Lung (tissue), 13 donors: ENCODE results near the gene TMEM38A. TPM values are rescaled to one million over a fixed set of nuclear protein-coding genes. Genes with fewer than 3 reads are reported as not detected.
A peak's percentile ranks its signal among the peaks of the same experiment; 100 is the strongest.

Source experiments
- ATAC-seq: fragments of 200-7000 bp; cut with Tn5 transposase; one replicate; pipeline ENCODE4 v1.9.1; 2020; ENCODE audit warnings: moderate number of reproducible peaks; ENCODE audit not compliant: insufficient read depth, low FRiP score
- DNase-seq, 3 donors: peaks; one replicate each; pipeline ENCODE4 v3.0.0-alpha.2; 2013 to 2017
- H3K27ac ChIP-seq, 2 donors: one replicate each; pipeline ENCODE4 v1.5.1; 2013; ENCODE audit warnings: mild to moderate bottlenecking in 2 of 2, moderate library complexity in 2 of 2, control low read depth in 1 of 2, inconsistent platforms in 1 of 2, low read depth in 1 of 2, low read length in 1 of 2
- H3K27me3 ChIP-seq, 3 donors: one replicate each; pipeline ENCODE4 v1.5.1; 2013; ENCODE audit warnings: low read length in 2 of 3; ENCODE audit not compliant: control insufficient read depth in 3 of 3, insufficient read depth in 3 of 3
- H3K36me3 ChIP-seq, 4 donors: one replicate each; pipeline ENCODE4 v1.5.1; 2013; ENCODE audit warnings: low read length in 4 of 4, mild to moderate bottlenecking in 1 of 4, moderate library complexity in 1 of 4; ENCODE audit not compliant: control insufficient read depth in 4 of 4, insufficient read depth in 4 of 4
- H3K4me1 ChIP-seq, 5 donors: one replicate each; pipeline ENCODE4 v1.5.1; 2013; ENCODE audit warnings: low read length in 5 of 5, mild to moderate bottlenecking in 2 of 5, moderate library complexity in 1 of 5; ENCODE audit not compliant: control insufficient read depth in 5 of 5, insufficient read depth in 5 of 5
- H3K4me3 ChIP-seq: one replicate; pipeline ENCODE4 v1.5.1; 2013; ENCODE audit warnings: mild to moderate bottlenecking, control low read depth, moderate library complexity
- H3K9ac ChIP-seq, 2 donors: one replicate each; pipeline ENCODE4 v1.5.1; 2013; ENCODE audit warnings: low read length in 2 of 2, control low read depth in 1 of 2; ENCODE audit not compliant: insufficient read depth in 1 of 2
- H3K9me3 ChIP-seq, 4 donors: one replicate each; pipeline ENCODE4 v1.5.1; 2013; ENCODE audit warnings: low read length in 3 of 4, mild to moderate bottlenecking in 1 of 4, moderate library complexity in 1 of 4; ENCODE audit not compliant: control insufficient read depth in 4 of 4, insufficient read depth in 3 of 4
- WGBS, 2 donors: extraction: QIAGEN DNeasy Blood & Tissue Kit; methylation state at CpG; one replicate each; pipeline ENCODE4 v1.1.7; 2013; 5-methylcytosine and 5-hydroxymethylcytosine counted together
- polyA plus RNA-seq, 2 donors: library from polyadenylated mRNA; stranded (reverse); fragments of 200-250 nt; gene quantifications; one replicate each; pipeline ENCODE4 v1.2.1, GENCODE V29; 2013
- small RNA-seq: library from RNA; depleted of rRNA; stranded (forward); fragments of <200 nt; gene quantifications from one replicate; pipeline ENCODE3, GENCODE V24; 2014; ENCODE audit warnings: low replicate concordance
- total RNA-seq, 2 donors: library from RNA; depleted of rRNA in 1 of 2; stranded (reverse); fragments of >200 nt in 1 of 2; gene quantifications; one replicate each; pipeline ENCODE4 v1.2.1, GENCODE V29; 2014 to 2021
- TF ChIP-seq, protein P1 (sequence below): IDR thresholded peaks from 2 replicates; pipeline ENCODE4 v1.5.1; 2012; ENCODE audit warnings: mild to moderate bottlenecking; ENCODE audit errors: control extremely low read depth, extremely low read depth
- donor health status: control.
- donor health status: control.
- donor health status: Bipolar disorder and iron deficiency.
- donor health status: healthy.
- donor health status: DM: yes; HTN: yes; CAD: no.

Gene TMEM38A
- total and polyA plus RNA-seq, 4 donors = 3.6 to 6.2 (median 3.8) TPM

- Histone ChIP-seq H3K27ac (no peak overlapping the region), H3K36me3 (no peaks in the 10 kb centered on the region), H3K9me3 (peaks cover 0 to 2% (median 0%) of the 10 kb centered on the region in 4 donors), H3K4me3 (no peak overlapping the region), H3K27me3 (no peaks in the 10 kb centered on the region), H3K4me1 (peaks cover 0 to 11% (median 1%) of the 10 kb centered on the region in 5 donors), H3K9ac (no peak overlapping the region)
- DNase-seq = no peak
- WGBS, 2 donors = 66 to 72% methylated on average over 3 of the region's 3 CpGs
- TF ChIP-seq, protein P1, sequence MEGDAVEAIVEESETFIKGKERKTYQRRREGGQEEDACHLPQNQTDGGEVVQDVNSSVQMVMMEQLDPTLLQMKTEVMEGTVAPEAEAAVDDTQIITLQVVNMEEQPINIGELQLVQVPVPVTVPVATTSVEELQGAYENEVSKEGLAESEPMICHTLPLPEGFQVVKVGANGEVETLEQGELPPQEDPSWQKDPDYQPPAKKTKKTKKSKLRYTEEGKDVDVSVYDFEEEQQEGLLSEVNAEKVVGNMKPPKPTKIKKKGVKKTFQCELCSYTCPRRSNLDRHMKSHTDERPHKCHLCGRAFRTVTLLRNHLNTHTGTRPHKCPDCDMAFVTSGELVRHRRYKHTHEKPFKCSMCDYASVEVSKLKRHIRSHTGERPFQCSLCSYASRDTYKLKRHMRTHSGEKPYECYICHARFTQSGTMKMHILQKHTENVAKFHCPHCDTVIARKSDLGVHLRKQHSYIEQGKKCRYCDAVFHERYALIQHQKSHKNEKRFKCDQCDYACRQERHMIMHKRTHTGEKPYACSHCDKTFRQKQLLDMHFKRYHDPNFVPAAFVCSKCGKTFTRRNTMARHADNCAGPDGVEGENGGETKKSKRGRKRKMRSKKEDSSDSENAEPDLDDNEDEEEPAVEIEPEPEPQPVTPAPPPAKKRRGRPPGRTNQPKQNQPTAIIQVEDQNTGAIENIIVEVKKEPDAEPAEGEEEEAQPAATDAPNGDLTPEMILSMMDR = no peak
- no peak for ATAC-seq
Observed at GRCh38 chr19:16736709-16737108, 75.8 kb downstream of the TMEM38A start.

- TF ChIP-seq, protein P1 = no peak
- Histone ChIP-seq H3K9ac (no peak overlapping the region), H3K27ac (no peak overlapping the region), H3K36me3 (no peaks in the 10 kb centered on the region), H3K4me3 (no peak overlapping the region), H3K4me1 (peaks cover 0 to 11% (median 1%) of the 10 kb centered on the region in 5 donors), H3K27me3 (no peaks in the 10 kb centered on the region), H3K9me3 (peaks cover 0 to 2% (median 0%) of the 10 kb centered on the region in 4 donors)
- DNase-seq (peak; percentile 82 to 98 (median 96)), ATAC-seq (no peak)
- 52 to 61% methylated on average over 3 to 4 of the region's 4 CpGs for WGBS, 2 donors
Observed at GRCh38 chr19:16737911-16738310, 77.0 kb downstream of the TMEM38A start.

GRCh38 chr19:16739546-16739945, 78.6 kb downstream of the TMEM38A start:
- Histone ChIP-seq H3K4me1 (peaks cover 0 to 5% (median 0%) of the 10 kb centered on the region in 5 donors), H3K27me3 (no peaks in the 10 kb centered on the region), H3K27ac (no peak overlapping the region), H3K36me3 (no peaks in the 10 kb centered on the region), H3K4me3 (no peak overlapping the region), H3K9me3 (peaks cover 0 to 2% (median 0%) of the 10 kb centered on the region in 4 donors), H3K9ac (no peak overlapping the region)
- TF ChIP-seq, protein P1 = no peak
- DNase-seq (no peak), ATAC-seq (no peak)
- WGBS, 2 donors = 44 to 47% methylated on average over 3 of the region's 3 CpGs

Small RNA genes within 50 kb of the gene (small RNA-seq; reads per million reads assigned to genes)
- gene AC008737.2 = not detected

Other genes with a start within 250 kb of the TMEM38A start
- 10 to 100 TPM; 31.7 to 47.0 TPM for gene EPS15L1, start 189.2 kb upstream of the TMEM38A start, total RNA-seq
- gene EPS15L1, start 189.2 kb upstream of the TMEM38A start, polyA plus RNA-seq = 10 to 100 TPM; 18.7 to 20.1 TPM
- not detected for gene CALR3, start 165.0 kb upstream of the TMEM38A start, total RNA-seq
- gene CALR3, start 165.0 kb upstream of the TMEM38A start, polyA plus RNA-seq = under 1 TPM in 1 of 2 donors, not detected in 1; 0.07 TPM
- gene C19orf44, start 164.7 kb upstream of the TMEM38A start, total RNA-seq = 1 to 10 TPM; 5.2 to 9.4 TPM
- 1 to 10 TPM; 3.1 to 4.0 TPM for gene C19orf44, start 164.7 kb upstream of the TMEM38A start, polyA plus RNA-seq
- 10 to 100 TPM; 26.5 to 30.9 TPM for gene CHERP, start 118.7 kb upstream of the TMEM38A start, total RNA-seq
- 10 to 100 TPM; 19.5 to 20.2 TPM for gene CHERP, start 118.7 kb upstream of the TMEM38A start, polyA plus RNA-seq
- gene SLC35E1, start 88.7 kb upstream of the TMEM38A start, total RNA-seq = 10 to 100 TPM; 30.3 to 58.1 TPM
- 10 to 100 TPM; 24.9 to 36.4 TPM for gene SLC35E1, start 88.7 kb upstream of the TMEM38A start, polyA plus RNA-seq
- gene MED26, start 32.9 kb upstream of the TMEM38A start, total RNA-seq = 10 to 100 TPM in 1 of 2 donors, 1 to 10 TPM in 1; 8.9 to 18.2 TPM
- gene MED26, start 32.9 kb upstream of the TMEM38A start, polyA plus RNA-seq = 1 to 10 TPM; 7.0 to 7.4 TPM
- gene SMIM7, start 995 bp upstream of the TMEM38A start, total RNA-seq = 10 to 100 TPM; 78.8 to 78.9 TPM
- 10 to 100 TPM; 68.0 to 86.3 TPM for gene SMIM7, start 995 bp upstream of the TMEM38A start, polyA plus RNA-seq
- gene NWD1, start 58.7 kb downstream of the TMEM38A start, total RNA-seq = 1 to 10 TPM; 7.3 to 7.6 TPM
- gene NWD1, start 58.7 kb downstream of the TMEM38A start, polyA plus RNA-seq = 1 to 10 TPM in 1 of 2 donors, under 1 TPM in 1; 0.55 to 2.6 TPM
- 10 to 100 TPM; 60.8 to 63.9 TPM for gene SIN3B, start 168.3 kb downstream of the TMEM38A start, total RNA-seq
- gene SIN3B, start 168.3 kb downstream of the TMEM38A start, polyA plus RNA-seq = 10 to 100 TPM; 29.5 to 48.1 TPM
- gene F2RL3, start 227.9 kb downstream of the TMEM38A start, total RNA-seq = 10 to 100 TPM in 1 of 2 donors, 1 to 10 TPM in 1; 5.8 to 76.8 TPM
- 10 to 100 TPM; 45.2 to 60.8 TPM for gene F2RL3, start 227.9 kb downstream of the TMEM38A start, polyA plus RNA-seq